Bronchial epithelial cell (primary cell): ENCODE data around the gene ATXN10. TPM values are rescaled to one million over a fixed set of nuclear protein-coding genes. Genes with fewer than 3 reads are reported as not detected.

ENCODE experiments used
- DNase-seq: peaks from one replicate; pipeline ENCODE4 v3.0.0-alpha.2; 2010; ENCODE audit warnings: low read depth
- FAIRE-seq: peaks from 2 replicates; lab custom pipeline; 2011; peaks lifted over from hg19 to GRCh38; lab: Jason Lieb, UNC
- H3K27me3 ChIP-seq: 2 replicates; pipeline ENCODE4 v1.5.1; 2011; ENCODE audit warnings: low read length; ENCODE audit not compliant: control insufficient read depth, insufficient read depth
- H3K36me3 ChIP-seq: 2 replicates; pipeline ENCODE4 v1.5.1; 2011; ENCODE audit warnings: low read length; ENCODE audit not compliant: control insufficient read depth, insufficient read depth
- H3K4me3 ChIP-seq: 2 replicates; pipeline ENCODE4 v1.5.1; 2011; ENCODE audit warnings: mild to moderate bottlenecking, low read depth, low read length, control low read depth
- total RNA-seq: library from RNA; depleted of rRNA; stranded (reverse); fragments of >200 nt; gene quantifications from 2 replicates; pipeline ENCODE4 v1.2.1, GENCODE V29; 2014
- TF ChIP-seq, protein P1 (sequence below): IDR thresholded peaks from 2 replicates; pipeline ENCODE4 v1.5.1; 2011; ENCODE audit warnings: mild to moderate bottlenecking, moderate library complexity, low read length, control low read depth, inconsistent platforms; ENCODE audit not compliant: insufficient read depth, severe bottlenecking

The ATXN10 gene
- total RNA-seq, 1 donor from 2014 or later: 81.9 TPM

DNA sequence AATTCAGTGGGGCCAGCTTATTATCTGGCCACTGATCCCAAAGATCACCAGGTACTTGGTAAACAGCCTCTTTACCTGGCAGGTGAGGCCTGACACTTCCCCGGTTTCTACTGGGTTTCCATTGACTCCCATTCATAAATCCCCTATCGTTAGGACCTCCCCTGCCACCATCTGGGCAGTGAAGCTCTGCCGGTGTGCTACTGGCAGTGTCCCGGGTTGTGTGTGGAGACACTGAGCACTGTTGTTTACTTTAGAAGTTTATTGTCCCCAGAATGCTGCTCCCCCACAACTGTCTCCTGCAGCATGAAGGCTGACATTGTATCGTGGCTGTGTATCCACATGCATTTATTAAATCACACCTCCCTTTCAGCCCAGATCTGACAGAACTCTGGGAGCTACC is 162.6 kb downstream of the ATXN10 start:
- Histone ChIP-seq H3K27me3 (no peaks in the 10 kb centered on the region), H3K4me3 (no peak overlapping the region)
- FAIRE-seq: no peak

GRCh38 chr22:45834795-45835194 is 163.2 kb downstream of the ATXN10 start:
- H3K36me3 ChIP-seq: peaks cover 2% of the 10 kb centered on the region
- H3K27me3 ChIP-seq: no peaks in the 10 kb centered on the region
- FAIRE-seq: no peak
- TF ChIP-seq, protein P1, sequence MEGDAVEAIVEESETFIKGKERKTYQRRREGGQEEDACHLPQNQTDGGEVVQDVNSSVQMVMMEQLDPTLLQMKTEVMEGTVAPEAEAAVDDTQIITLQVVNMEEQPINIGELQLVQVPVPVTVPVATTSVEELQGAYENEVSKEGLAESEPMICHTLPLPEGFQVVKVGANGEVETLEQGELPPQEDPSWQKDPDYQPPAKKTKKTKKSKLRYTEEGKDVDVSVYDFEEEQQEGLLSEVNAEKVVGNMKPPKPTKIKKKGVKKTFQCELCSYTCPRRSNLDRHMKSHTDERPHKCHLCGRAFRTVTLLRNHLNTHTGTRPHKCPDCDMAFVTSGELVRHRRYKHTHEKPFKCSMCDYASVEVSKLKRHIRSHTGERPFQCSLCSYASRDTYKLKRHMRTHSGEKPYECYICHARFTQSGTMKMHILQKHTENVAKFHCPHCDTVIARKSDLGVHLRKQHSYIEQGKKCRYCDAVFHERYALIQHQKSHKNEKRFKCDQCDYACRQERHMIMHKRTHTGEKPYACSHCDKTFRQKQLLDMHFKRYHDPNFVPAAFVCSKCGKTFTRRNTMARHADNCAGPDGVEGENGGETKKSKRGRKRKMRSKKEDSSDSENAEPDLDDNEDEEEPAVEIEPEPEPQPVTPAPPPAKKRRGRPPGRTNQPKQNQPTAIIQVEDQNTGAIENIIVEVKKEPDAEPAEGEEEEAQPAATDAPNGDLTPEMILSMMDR: no peak
- H3K4me3 ChIP-seq: no peak overlapping the region
- no peak for DNase-seq

More for the DNA sequence above, 162.6 kb downstream of the ATXN10 start:
- peaks cover 2% of the 10 kb centered on the region for H3K36me3 ChIP-seq
- no peak for DNase-seq
- TF ChIP-seq, protein P1: no peak

GRCh38 chr22:45836418-45837169 is 165.0 kb downstream of the ATXN10 start:
- Histone ChIP-seq H3K4me3 (no peak overlapping the region), H3K36me3 (peaks cover 2% of the 10 kb centered on the region), H3K27me3 (no peaks in the 10 kb centered on the region)
- FAIRE-seq: no peak
- TF ChIP-seq, protein P1: no peak
- DNase-seq: no peak

DNA sequence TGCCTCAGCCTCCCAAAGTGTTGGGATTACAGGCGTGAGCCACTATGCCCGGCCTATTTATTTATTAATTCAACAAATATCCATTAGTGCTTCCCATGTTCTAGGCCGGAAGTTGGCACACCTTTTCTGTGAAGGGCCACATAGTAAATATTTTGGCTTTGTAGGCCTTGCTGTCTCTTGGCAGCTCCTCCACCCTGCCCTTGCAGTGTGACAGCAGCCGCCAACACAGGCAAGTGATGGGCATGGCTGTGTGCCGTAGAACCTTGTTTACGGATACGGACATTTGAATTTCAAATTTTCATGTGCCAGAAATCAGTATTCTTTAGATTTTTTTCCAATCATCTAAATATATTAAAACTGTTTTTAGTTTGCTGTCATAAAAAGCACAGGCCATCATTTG is 165.9 kb downstream of the ATXN10 start:
- H3K27me3 ChIP-seq: no peaks in the 10 kb centered on the region
- TF ChIP-seq, protein P1: no peak
- DNase-seq (no peak), FAIRE-seq (no peak)
- no peak overlapping the region for H3K4me3 ChIP-seq
- H3K36me3 ChIP-seq: peaks cover 2% of the 10 kb centered on the region

- no peak for FAIRE-seq
- no peak for DNase-seq
- no peak overlapping the region for H3K4me3 ChIP-seq
- peaks cover 2% of the 10 kb centered on the region for H3K36me3 ChIP-seq
- TF ChIP-seq, protein P1: no peak
- no peaks in the 10 kb centered on the region for H3K27me3 ChIP-seq
These were observed 166.8 kb downstream of the ATXN10 start for GRCh38 chr22:45838305-45838887.
